Endothelial cell of umbilical vein (primary cell): ENCODE data around the gene NFIA. TPM values are rescaled to one million over a fixed set of nuclear protein-coding genes. Genes with fewer than 3 reads are reported as not detected.

Source experiments
- BruUV-seq: library from RNA; stranded (reverse); fragments of 400-500 nt; replicated peaks from 2 replicates; lab custom pipeline; 2021; lab: Mats Ljungman, UMichigan
- CTCF ChIA-PET: fragments of 300-600, 350-600 bp; sonication (Branson Sonifier 250); formaldehyde crosslinking; loops from one replicate; lab custom pipeline; 2021; ENCODE audit warnings: antibody characterized with exemption, inconsistent platforms; lab: Charles Lee
- POLR2A ChIA-PET: fragments of 300-600, 350-600 bp; sonication (Branson Sonifier 250); formaldehyde crosslinking; loops from one replicate; lab custom pipeline; 2021; ENCODE audit warnings: antibody characterized with exemption, inconsistent platforms; lab: Charles Lee
- DNase-seq: peaks from one replicate; pipeline ENCODE4 v3.0.0-alpha.2; 2011; ENCODE audit warnings: low read depth, low spot score
- FAIRE-seq: peaks from 2 replicates; lab custom pipeline; 2011; peaks lifted over from hg19 to GRCh38; lab: Jason Lieb, UNC
- H2AFZ ChIP-seq: 2 replicates; pipeline ENCODE4 v1.6.0; 2012; ENCODE audit warnings: low read depth, low read length, control low read depth, inconsistent platforms
- H3K27ac ChIP-seq: 2 replicates; pipeline ENCODE4 v1.5.1; 2011; ENCODE audit warnings: low read depth, mild to moderate bottlenecking, control low read depth, low read length, moderate library complexity; ENCODE audit not compliant: insufficient read depth
- H3K27me3 ChIP-seq, 2 experiments: 2 replicates each; pipeline versions ENCODE4 v1.6.0 to v1.6.1; 2011; ENCODE audit warnings: low read length in 2 of 2, mixed read lengths in 1 of 2; ENCODE audit not compliant: control insufficient read depth in 2 of 2, insufficient read depth in 2 of 2
- H3K36me3 ChIP-seq, 2 experiments: 2 replicates in 1 of 2; 3 replicates in 1 of 2; pipeline ENCODE4 v1.5.1; 2011; ENCODE audit warnings: low read length in 2 of 2, mild to moderate bottlenecking in 1 of 2, moderate library complexity in 1 of 2; ENCODE audit not compliant: control insufficient read depth in 2 of 2, insufficient read depth in 2 of 2; ENCODE audit errors: extremely low read depth in 1 of 2
- H3K4me1 ChIP-seq: 3 replicates; pipeline ENCODE4 v1.5.1; 2011; ENCODE audit warnings: mild to moderate bottlenecking, low read length; ENCODE audit not compliant: control insufficient read depth, insufficient read depth; ENCODE audit errors: extremely low read depth
- H3K4me2 ChIP-seq: 2 replicates; pipeline ENCODE4 v1.6.1; 2011; ENCODE audit warnings: low read length, control low read depth, mixed read lengths; ENCODE audit not compliant: insufficient read depth
- H3K4me3 ChIP-seq, 3 experiments: fragments of 200-600 bp in 1 of 3; sonication (generic), shearing (Covaris generic) in 1 of 3; replicated peaks in 1 of 3; 2 replicates each; pipeline ENCODE4 v1.5.1; 2011 to 2016; ENCODE audit warnings: control low read depth in 3 of 3, low read length in 3 of 3, mild to moderate bottlenecking in 2 of 3, inconsistent platforms in 1 of 3, low read depth in 1 of 3, moderate library complexity in 1 of 3; ENCODE audit not compliant: insufficient read depth in 1 of 3
- H3K79me2 ChIP-seq: 2 replicates; pipeline ENCODE4 v1.6.0; 2012; ENCODE audit warnings: low read length, inconsistent platforms; ENCODE audit not compliant: control insufficient read depth, insufficient read depth
- H3K9ac ChIP-seq: replicated peaks from 2 replicates; pipeline ENCODE3; 2011; ENCODE audit warnings: low read length, control low read depth; ENCODE audit not compliant: insufficient read depth; ENCODE audit errors: extremely low read depth
- H3K9me1 ChIP-seq: replicated peaks from 3 replicates; pipeline ENCODE4 v1.6.0; 2011; ENCODE audit warnings: mild to moderate bottlenecking, low read length; ENCODE audit not compliant: control insufficient read depth, insufficient read depth; ENCODE audit errors: extremely low read depth
- H3K9me3 ChIP-seq: replicated peaks from 2 replicates; pipeline ENCODE4 v1.5.1; 2012; ENCODE audit warnings: low read length, inconsistent platforms; ENCODE audit not compliant: control insufficient read depth, insufficient read depth
- H4K20me1 ChIP-seq: replicated peaks from 2 replicates; pipeline ENCODE3; 2011; ENCODE audit warnings: mild to moderate bottlenecking, low read length; ENCODE audit not compliant: control insufficient read depth, insufficient read depth; ENCODE audit errors: extremely low read depth
- CTCF ChIP-seq, 2 donors: IDR thresholded peaks; 1 replicate in 1 of 2; 2 replicates in 1 of 2; pipeline ENCODE4 v1.5.1; 2011; ENCODE audit warnings: low read length in 2 of 2, mild to moderate bottlenecking in 2 of 2, moderate library complexity in 2 of 2, control low read depth in 1 of 2, inconsistent platforms in 1 of 2, low read depth in 1 of 2; ENCODE audit not compliant: insufficient read depth in 1 of 2; ENCODE audit errors: extremely low read depth in 1 of 2
- EZH2 ChIP-seq: IDR thresholded peaks from 2 replicates; pipeline ENCODE4 v1.6.1; 2012; ENCODE audit warnings: borderline replicate concordance, low read depth, mild to moderate bottlenecking, moderate library complexity, low read length, inconsistent platforms; ENCODE audit not compliant: severe bottlenecking
- FOS ChIP-seq: IDR thresholded peaks from 2 replicates; pipeline ENCODE4 v1.6.1; 2011; ENCODE audit warnings: mild to moderate bottlenecking, low read length, moderate library complexity, borderline replicate concordance; ENCODE audit not compliant: insufficient read depth
- JUN ChIP-seq: IDR thresholded peaks from 2 replicates; pipeline ENCODE4 v1.6.1; 2011; ENCODE audit warnings: borderline replicate concordance, low read depth; ENCODE audit not compliant: insufficient read length, insufficient read depth
- MYC ChIP-seq: IDR thresholded peaks from one replicate; pipeline ENCODE4 v1.6.1; 2011; ENCODE audit warnings: mild to moderate bottlenecking, low read depth, low read length
- POLR2A ChIP-seq: IDR thresholded peaks from 2 replicates; pipeline ENCODE4 v1.6.1; 2012; ENCODE audit warnings: low read depth, mild to moderate bottlenecking, control low read depth, low read length
- POLR2AphosphoS5 ChIP-seq: IDR thresholded peaks from 2 replicates; pipeline ENCODE4 v1.6.1; 2012; ENCODE audit warnings: low read depth, mild to moderate bottlenecking, control low read depth, low read length, moderate library complexity; ENCODE audit not compliant: insufficient read depth
- dilution Hi-C: fragments of 300-500 bp; cut with MboI; formaldehyde crosslinking; loops from one replicate; pipeline ENCODE4 v1.15.0; 2019; ENCODE audit warnings: low sequenced_read_pairs; ENCODE audit not compliant: extremely low pct_ligation_motif_present
- intact Hi-C: fragments of 100-400 bp; cut with micrococcal nuclease; formaldehyde crosslinking; loops from one replicate; pipeline ENCODE4 v1.10.0; 2022
- polyA plus RNA-seq, 4 experiments: library from polyadenylated mRNA; depleted of rRNA in 3 of 4; stranded (reverse) in 3 of 4; unstranded in 1 of 4; fragments of >200 nt; gene quantifications; 2 replicates each; pipeline versions ENCODE4 v1.2.1 to v1.2.3, GENCODE V29; 2011 to 2012; ENCODE audit warnings: missing spikeins in 1 of 4
- total RNA-seq: library from RNA; stranded (reverse); gene quantifications from 2 replicates; pipeline ENCODE4 v1.2.3, GENCODE V29; 2021

The NFIA gene
- total and polyA plus RNA-seq, 2 donors (not counting 3 experiments of a cell fraction or from before 2014, with no cell fraction given), result 25.5 to 47.0 TPM

- Histone ChIP-seq H4K20me1 (no peaks in the 10 kb centered on the region), H3K9ac (no peak overlapping the region), H3K4me1 (peaks cover 13% of the 10 kb centered on the region), H3K4me3 (no peak overlapping the region), H3K9me3 (no peaks in the 10 kb centered on the region), H3K27me3 (no peaks in the 10 kb centered on the region), H3K9me1 (no peaks in the 10 kb centered on the region), H2AFZ (no peak overlapping the region), H3K27ac (no peak overlapping the region), H3K79me2 (no peaks in the 10 kb centered on the region), H3K4me2 (no peak overlapping the region), H3K36me3 (no peaks in the 10 kb centered on the region)
- intact Hi-C loops (loop anchor here (10.0 kb wide), 1 partner anchor 1483 kb away; no protein-coding TSS in a partner anchor), dilution Hi-C loops (no loop called here)
- POLR2A ChIA-PET, result interaction anchor here (0.7 kb wide), 1 partner anchor 130 kb away, joined by 3 read pairs; no protein-coding TSS in a partner anchor
- FAIRE-seq (no peak), DNase-seq (no peak)
- CTCF ChIA-PET, result no interaction called here
- BruUV-seq, result no TSS peak
- TF ChIP-seq EZH2 (no peak), FOS (no peak), POLR2A (no peak), MYC (no peak), POLR2AphosphoS5 (no peak)
Observed at GRCh38 chr1:61457526-61458040, 375.2 kb downstream of the NFIA start.

- H3K27ac ChIP-seq, result no peak overlapping the region
- FAIRE-seq, result no peak
- no peaks in the 10 kb centered on the region for H3K4me1 ChIP-seq
- no peaks in the 10 kb centered on the region for H3K79me2 ChIP-seq
- dilution Hi-C loops, result no loop called here
- H3K36me3 ChIP-seq, result no peaks in the 10 kb centered on the region
- H3K9ac ChIP-seq, result no peak overlapping the region
- CTCF ChIA-PET, result interaction anchor here (1.1 kb wide), 1 partner anchor 416 kb away, joined by 3 read pairs; no protein-coding TSS in a partner anchor
- no TSS peak for BruUV-seq
- intact Hi-C loops, result loop anchor here (10.0 kb wide), 1 partner anchor 1485 kb away; no protein-coding TSS in a partner anchor
- H3K4me3 ChIP-seq, result no peak overlapping the region
- H4K20me1 ChIP-seq, result no peaks in the 10 kb centered on the region
- H3K9me1 ChIP-seq, result no peaks in the 10 kb centered on the region
- DNase-seq, result no peak
- TF ChIP-seq CTCF (IDR thresholded peaks at IDR 0.05; ENCODE audit: extremely low read depth in 1 of 2, insufficient read depth in 1 of 2, low read depth in 1 of 2, low read length in 2 of 2) (no peak), MYC (no peak), POLR2A (no peak), JUN (no peak)
- H2AFZ ChIP-seq, result no peak overlapping the region
- no peaks in the 10 kb centered on the region for H3K27me3 ChIP-seq
- H3K9me3 ChIP-seq, result no peaks in the 10 kb centered on the region
- POLR2A ChIA-PET, result no interaction called here
- H3K4me2 ChIP-seq, result no peak overlapping the region
Observed at GRCh38 chr1:61459345-61459744, 377.0 kb downstream of the NFIA start.
